GM12864 (cell line): Measurements from ENCODE around the gene PAXIP1.

Experiments
- DNase-seq: peaks from one replicate; pipeline ENCODE4 v3.0.0-alpha.2; 2011; ENCODE audit warnings: low read depth
- H3K4me3 ChIP-seq: 2 replicates; pipeline ENCODE4 v1.5.1; 2011; ENCODE audit warnings: mild to moderate bottlenecking, low read depth, low read length, control low read depth
- CTCF ChIP-seq: IDR thresholded peaks from 2 replicates; pipeline ENCODE4 v1.5.1; 2011; ENCODE audit warnings: low read depth, mild to moderate bottlenecking, moderate library complexity, low read length, control low read depth, inconsistent platforms; ENCODE audit errors: missing control alignments

Gene PAXIP1

GRCh38 chr7:154996756-154997155 lies 6.2 kb downstream of the PAXIP1 start:
- no peak overlapping the region for H3K4me3 ChIP-seq
- TF ChIP-seq CTCF, result no peak
- no peak for DNase-seq

GRCh38 chr7:154996101-154996500 lies 6.8 kb downstream of the PAXIP1 start:
- DNase-seq, result no peak
- H3K4me3 ChIP-seq, result no peak overlapping the region
- TF ChIP-seq CTCF, result no peak

GRCh38 chr7:154994996-154995395 lies 7.9 kb downstream of the PAXIP1 start:
- TF ChIP-seq CTCF, result no peak
- DNase-seq, result no peak
- no peak overlapping the region for H3K4me3 ChIP-seq

- H3K4me3 ChIP-seq, result no peak overlapping the region
- DNase-seq, result no peak
- TF ChIP-seq CTCF, result no peak
Measured at GRCh38 chr7:154990964-154991540, 11.9 kb downstream of the PAXIP1 start.

- no peak for DNase-seq
- TF ChIP-seq CTCF, result no peak
- H3K4me3 ChIP-seq, result no peak overlapping the region
Measured at GRCh38 chr7:154987571-154987970, 15.4 kb downstream of the PAXIP1 start.

- no peak overlapping the region for H3K4me3 ChIP-seq
- no peak for DNase-seq
- no peak for TF ChIP-seq CTCF
Measured at GRCh38 chr7:154986200-154986945, 16.6 kb downstream of the PAXIP1 start.

- no peak overlapping the region for H3K4me3 ChIP-seq
- no peak for DNase-seq
- TF ChIP-seq CTCF, result no peak
Measured at GRCh38 chr7:154985230-154985629, 17.7 kb downstream of the PAXIP1 start.
